ENCODE results near the gene RAD9A.
A peak's percentile ranks its signal among the peaks of the same experiment; 100 is the strongest.

The RAD9A gene

GRCh38 chr11:67382276-67383136, 9.3 kb upstream of the RAD9A start:
- no peak overlapping the region for H3K18ac ChIP-seq (ENCODE audit: low read length)
- H3K27ac ChIP-seq (ENCODE audit: low read depth, low read length), result no peak overlapping the region
- no peak overlapping the region for H3K23ac ChIP-seq (ENCODE audit: low read length)
- no peak overlapping the region for H3K4me3 ChIP-seq (ENCODE audit: low read length)
- no CpG with 5 or more reads among the region's 16 CpGs for WGBS (ENCODE audit: extremely low coverage, insufficient coverage, low lambda C conversion rate)
- no peaks in the 10 kb centered on the region for H3K79me1 ChIP-seq (ENCODE audit: low read length)
- no peak overlapping the region for H2BK5ac ChIP-seq (ENCODE audit: low read length)
- H3K27me3 ChIP-seq (ENCODE audit: insufficient read depth, low read length, poor library complexity), result no peaks in the 10 kb centered on the region
- H4K8ac ChIP-seq (ENCODE audit: low read depth, low read length), result no peak overlapping the region
- H3K4me2 ChIP-seq (ENCODE audit: low read length), result no peak overlapping the region
- no peak overlapping the region for H2BK15ac ChIP-seq (replicated peaks; ENCODE audit: low read depth)
- no peaks in the 10 kb centered on the region for H3K36me3 ChIP-seq (ENCODE audit: control insufficient read depth, insufficient read depth, low read length)
- H3K4me1 ChIP-seq (ENCODE audit: control insufficient read depth, low read depth, low read length), result peaks cover 8% of the 10 kb centered on the region
- H2BK120ac ChIP-seq (ENCODE audit: low read depth, low read length), result no peak overlapping the region
- H3K9ac ChIP-seq (ENCODE audit: low read length), result peak overlapping the region; percentile 9
- no peak overlapping the region for H4K5ac ChIP-seq (ENCODE audit: low read length)
- DNase-seq, result peak; percentile 80
- H3K79me2 ChIP-seq (ENCODE audit: control insufficient read depth, insufficient read depth, low read length), result no peaks in the 10 kb centered on the region
- no peak overlapping the region for H2AK5ac ChIP-seq (ENCODE audit: low read length)
- no peak overlapping the region for H3K56ac ChIP-seq (ENCODE audit: low read length)
- no peak overlapping the region for H3K4ac ChIP-seq (ENCODE audit: low read depth, low read length)

- Histone ChIP-seq H2AK5ac (ENCODE audit: low read length) (no peak overlapping the region), H2BK5ac (ENCODE audit: low read length) (no peak overlapping the region), H3K4me3 (ENCODE audit: low read length) (no peak overlapping the region), H3K4me2 (ENCODE audit: low read length) (no peak overlapping the region), H3K27me3 (ENCODE audit: insufficient read depth, low read length, poor library complexity) (no peaks in the 10 kb centered on the region), H4K8ac (ENCODE audit: low read depth, low read length) (no peak overlapping the region), H3K4ac (ENCODE audit: low read depth, low read length) (no peak overlapping the region), H2BK15ac (replicated peaks; ENCODE audit: low read depth) (no peak overlapping the region), H2BK120ac (ENCODE audit: low read depth, low read length) (no peak overlapping the region), H3K56ac (ENCODE audit: low read length) (peak overlapping the region; percentile 25), H4K5ac (ENCODE audit: low read length) (no peak overlapping the region), H3K9ac (ENCODE audit: low read length) (no peak overlapping the region), H3K79me1 (ENCODE audit: low read length) (no peaks in the 10 kb centered on the region), H3K79me2 (ENCODE audit: control insufficient read depth, insufficient read depth, low read length) (no peaks in the 10 kb centered on the region), H3K27ac (ENCODE audit: low read depth, low read length) (no peak overlapping the region), H3K18ac (ENCODE audit: low read length) (no peak overlapping the region), H3K23ac (ENCODE audit: low read length) (no peak overlapping the region), H3K4me1 (ENCODE audit: control insufficient read depth, low read depth, low read length) (peaks cover 9% of the 10 kb centered on the region), H3K36me3 (ENCODE audit: control insufficient read depth, insufficient read depth, low read length) (no peaks in the 10 kb centered on the region)
- no peak for DNase-seq
- WGBS (ENCODE audit: extremely low coverage, insufficient coverage, low lambda C conversion rate), result no CpG with 5 or more reads among the region's 3 CpGs
Observed at GRCh38 chr11:67384851-67385366, 6.9 kb upstream of the RAD9A start.

- no peaks in the 10 kb centered on the region for H3K27me3 ChIP-seq (ENCODE audit: insufficient read depth, low read length, poor library complexity)
- H2AK5ac ChIP-seq (ENCODE audit: low read length), result no peak overlapping the region
- peaks cover 2% of the 10 kb centered on the region for H3K79me2 ChIP-seq (ENCODE audit: control insufficient read depth, insufficient read depth, low read length)
- H2BK5ac ChIP-seq (ENCODE audit: low read length), result peak overlapping the region; percentile 7
- H3K23ac ChIP-seq (ENCODE audit: low read length), result no peak overlapping the region
- H3K4me2 ChIP-seq (ENCODE audit: low read length), result no peak overlapping the region
- H4K5ac ChIP-seq (ENCODE audit: low read length), result no peak overlapping the region
- WGBS (ENCODE audit: extremely low coverage, insufficient coverage, low lambda C conversion rate), result no CpG with 5 or more reads among the region's 9 CpGs
- H3K56ac ChIP-seq (ENCODE audit: low read length), result peak overlapping the region; percentile 67
- H3K27ac ChIP-seq (ENCODE audit: low read depth, low read length), result peak overlapping the region; percentile 81
- H4K8ac ChIP-seq (ENCODE audit: low read depth, low read length), result no peak overlapping the region
- peak overlapping the region; percentile 65 for H3K18ac ChIP-seq (ENCODE audit: low read length)
- H2BK15ac ChIP-seq (replicated peaks; ENCODE audit: low read depth), result no peak overlapping the region
- peak; percentile 72 for DNase-seq
- peaks cover 9% of the 10 kb centered on the region for H3K4me1 ChIP-seq (ENCODE audit: control insufficient read depth, low read depth, low read length)
- H3K9ac ChIP-seq (ENCODE audit: low read length), result peak overlapping the region; percentile 42
- H3K36me3 ChIP-seq (ENCODE audit: control insufficient read depth, insufficient read depth, low read length), result no peaks in the 10 kb centered on the region
- peak overlapping the region; percentile 33 for H2BK120ac ChIP-seq (ENCODE audit: low read depth, low read length)
- no peak overlapping the region for H3K4me3 ChIP-seq (ENCODE audit: low read length)
- H3K79me1 ChIP-seq (ENCODE audit: low read length), result peaks cover 4% of the 10 kb centered on the region
- H3K4ac ChIP-seq (ENCODE audit: low read depth, low read length), result peak overlapping the region; percentile 10
Observed at GRCh38 chr11:67387069-67387468, 4.7 kb upstream of the RAD9A start.

- WGBS (ENCODE audit: extremely low coverage, insufficient coverage, low lambda C conversion rate), result no CpG with 5 or more reads among the region's 6 CpGs
- Histone ChIP-seq H3K4ac (ENCODE audit: low read depth, low read length) (no peak overlapping the region), H3K4me1 (ENCODE audit: control insufficient read depth, low read depth, low read length) (peaks cover 9% of the 10 kb centered on the region), H4K8ac (ENCODE audit: low read depth, low read length) (no peak overlapping the region), H3K56ac (ENCODE audit: low read length) (peak overlapping the region; percentile 58), H3K27ac (ENCODE audit: low read depth, low read length) (peak overlapping the region; percentile 81), H3K79me1 (ENCODE audit: low read length) (peaks cover 5% of the 10 kb centered on the region), H3K23ac (ENCODE audit: low read length) (no peak overlapping the region), H3K4me2 (ENCODE audit: low read length) (no peak overlapping the region), H2BK120ac (ENCODE audit: low read depth, low read length) (no peak overlapping the region), H3K36me3 (ENCODE audit: control insufficient read depth, insufficient read depth, low read length) (no peaks in the 10 kb centered on the region), H3K9ac (ENCODE audit: low read length) (peak overlapping the region; percentile 42), H3K4me3 (ENCODE audit: low read length) (no peak overlapping the region), H2AK5ac (ENCODE audit: low read length) (no peak overlapping the region), H2BK5ac (ENCODE audit: low read length) (peak overlapping the region; percentile 7), H3K27me3 (ENCODE audit: insufficient read depth, low read length, poor library complexity) (no peaks in the 10 kb centered on the region), H3K79me2 (ENCODE audit: control insufficient read depth, insufficient read depth, low read length) (peaks cover 3% of the 10 kb centered on the region), H4K5ac (ENCODE audit: low read length) (no peak overlapping the region), H2BK15ac (replicated peaks; ENCODE audit: low read depth) (no peak overlapping the region), H3K18ac (ENCODE audit: low read length) (no peak overlapping the region)
- no peak for DNase-seq
Observed at GRCh38 chr11:67387518-67387917, 4.3 kb upstream of the RAD9A start.

DNA sequence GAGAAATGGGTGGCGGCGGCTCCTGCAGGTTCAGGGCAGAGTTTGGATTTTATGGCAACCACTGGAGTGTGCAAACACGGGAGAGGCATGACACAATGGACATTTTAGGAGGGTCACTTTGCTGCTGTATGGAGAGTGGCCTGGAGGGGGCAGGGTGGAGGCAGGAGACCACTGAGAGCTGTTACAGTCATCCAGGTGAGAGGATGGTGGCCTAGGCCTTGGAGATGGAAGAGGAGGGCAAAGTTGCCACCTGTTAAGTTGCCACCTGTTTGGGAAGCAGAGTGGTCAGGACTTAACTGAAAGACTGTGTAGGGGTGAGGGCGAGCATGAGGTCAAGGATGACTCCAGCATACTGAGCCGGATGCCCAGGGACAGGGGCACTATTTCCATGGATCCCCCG, 2.3 kb upstream of the RAD9A start:
- Histone ChIP-seq H2BK120ac (ENCODE audit: low read depth, low read length) (no peak overlapping the region), H3K79me1 (ENCODE audit: low read length) (peaks cover 8% of the 10 kb centered on the region), H3K23ac (ENCODE audit: low read length) (no peak overlapping the region), H3K4me1 (ENCODE audit: control insufficient read depth, low read depth, low read length) (peaks cover 9% of the 10 kb centered on the region), H2AK5ac (ENCODE audit: low read length) (no peak overlapping the region), H3K56ac (ENCODE audit: low read length) (no peak overlapping the region), H3K4me2 (ENCODE audit: low read length) (no peak overlapping the region), H3K4me3 (ENCODE audit: low read length) (no peak overlapping the region), H2BK5ac (ENCODE audit: low read length) (no peak overlapping the region), H3K27ac (ENCODE audit: low read depth, low read length) (no peak overlapping the region), H3K79me2 (ENCODE audit: control insufficient read depth, insufficient read depth, low read length) (peaks cover 5% of the 10 kb centered on the region), H3K4ac (ENCODE audit: low read depth, low read length) (no peak overlapping the region), H3K9ac (ENCODE audit: low read length) (no peak overlapping the region), H3K36me3 (ENCODE audit: control insufficient read depth, insufficient read depth, low read length) (no peaks in the 10 kb centered on the region), H4K5ac (ENCODE audit: low read length) (no peak overlapping the region), H3K27me3 (ENCODE audit: insufficient read depth, low read length, poor library complexity) (no peaks in the 10 kb centered on the region), H4K8ac (ENCODE audit: low read depth, low read length) (no peak overlapping the region), H2BK15ac (replicated peaks; ENCODE audit: low read depth) (no peak overlapping the region), H3K18ac (ENCODE audit: low read length) (no peak overlapping the region)
- peak; percentile 67 for DNase-seq
- WGBS (ENCODE audit: extremely low coverage, insufficient coverage, low lambda C conversion rate), result no CpG with 5 or more reads among the region's 6 CpGs
